IMR-90 (cell line): ENCODE data around the gene TP63. TPM values are rescaled to one million over a fixed set of nuclear protein-coding genes. Genes with fewer than 3 reads are reported as not detected.

Experiments used
- ATAC-seq: fragments of 200-7000 bp; cut with Tn5 transposase; 2 replicates; pipeline ENCODE4 v1.9.1; 2020; ENCODE audit warnings: low read depth, mild to moderate bottlenecking, moderate library complexity
- BruUV-seq: library from RNA; stranded (reverse); fragments of 400-500 nt; replicated peaks from 2 replicates; lab custom pipeline; 2021; lab: Mats Ljungman, UMichigan
- CTCF ChIA-PET: fragments of 300-600 bp; formaldehyde crosslinking; extraction: SDS; loops from one replicate; lab custom pipeline; 2021; ENCODE audit warnings: antibody characterized with exemption; lab: Yijun Ruan, JAX
- POLR2A ChIA-PET: fragments of 300-600 bp; sonication (Branson Sonifier 250); formaldehyde crosslinking; loops from one replicate; lab custom pipeline; 2022; ENCODE audit warnings: antibody characterized with exemption; ENCODE audit not compliant: unreplicated experiment; lab: Charles Lee
- DNase-seq: peaks from one replicate; pipeline ENCODE4 v3.0.0; 2013
- H2AFZ ChIP-seq: replicated peaks from 2 replicates; pipeline ENCODE3; 2013; ENCODE audit warnings: low read length, mild to moderate bottlenecking; ENCODE audit not compliant: poor library complexity
- H2AK5ac ChIP-seq: 2 replicates; pipeline ENCODE4 v1.6.1; 2013; ENCODE audit warnings: low read depth, low read length, inconsistent platforms
- H2AK9ac ChIP-seq: replicated peaks from 2 replicates; pipeline ENCODE3; 2013; ENCODE audit warnings: mild to moderate bottlenecking, low read depth, low read length, moderate library complexity; ENCODE audit not compliant: poor library complexity
- H2BK120ac ChIP-seq: 2 replicates; pipeline ENCODE4 v1.6.1; 2013; ENCODE audit warnings: low read depth, low read length, inconsistent platforms
- H2BK15ac ChIP-seq: 3 replicates; pipeline ENCODE4 v1.6.1; 2013; ENCODE audit warnings: low read depth, low read length, inconsistent platforms
- H2BK20ac ChIP-seq: 2 replicates; pipeline ENCODE4 v1.6.1; 2013; ENCODE audit warnings: low read depth, mild to moderate bottlenecking, inconsistent platforms, low read length, moderate library complexity
- H2BK5ac ChIP-seq: 2 replicates; pipeline ENCODE4 v1.6.1; 2013; ENCODE audit warnings: mild to moderate bottlenecking, low read depth, low read length, inconsistent platforms; ENCODE audit not compliant: poor library complexity, severe bottlenecking
- H3K14ac ChIP-seq: replicated peaks from 2 replicates; pipeline ENCODE4 v1.6.1; 2013; ENCODE audit warnings: low read depth, low read length, inconsistent platforms
- H3K18ac ChIP-seq: 2 replicates; pipeline ENCODE4 v1.6.1; 2013; ENCODE audit warnings: low read depth, low read length, control low read depth
- H3K23ac ChIP-seq: 2 replicates; pipeline ENCODE4 v1.6.1; 2013; ENCODE audit warnings: low read depth, low read length, inconsistent platforms
- H3K27ac ChIP-seq: 2 replicates; pipeline ENCODE4 v1.5.1; 2013; ENCODE audit warnings: mild to moderate bottlenecking, control low read depth, low read length; ENCODE audit not compliant: insufficient read depth
- H3K27me3 ChIP-seq: 2 replicates; pipeline ENCODE4 v1.6.1; 2013; ENCODE audit warnings: low read length; ENCODE audit not compliant: control insufficient read depth, insufficient read depth
- H3K36me3 ChIP-seq: 2 replicates; pipeline ENCODE4 v1.6.1; 2013; ENCODE audit warnings: low read length, mixed read lengths; ENCODE audit not compliant: control insufficient read depth, insufficient read depth
- H3K4ac ChIP-seq: 2 replicates; pipeline ENCODE4 v1.6.1; 2013; ENCODE audit warnings: low read depth, low read length, inconsistent platforms
- H3K4me1 ChIP-seq: 2 replicates; pipeline ENCODE4 v1.6.1; 2013; ENCODE audit warnings: low read length, mixed read lengths; ENCODE audit not compliant: control insufficient read depth, insufficient read depth
- H3K4me2 ChIP-seq: 2 replicates; pipeline ENCODE4 v1.6.1; 2013; ENCODE audit warnings: low read depth, mild to moderate bottlenecking, control low read depth, low read length, moderate library complexity
- H3K4me3 ChIP-seq: 2 replicates; pipeline ENCODE4 v1.5.1; 2013; ENCODE audit warnings: low read depth, mild to moderate bottlenecking, control low read depth, low read length, moderate library complexity; ENCODE audit not compliant: insufficient read depth
- H3K56ac ChIP-seq: 2 replicates; pipeline ENCODE4 v1.6.1; 2013; ENCODE audit warnings: low read length, inconsistent platforms; ENCODE audit not compliant: insufficient read depth; ENCODE audit errors: extremely low read depth
- H3K79me1 ChIP-seq, 2 experiments: 2 replicates each; pipeline ENCODE4 v1.6.1; 2013; ENCODE audit warnings: low read length in 2 of 2, inconsistent platforms in 1 of 2, low read depth in 1 of 2
- H3K9ac ChIP-seq: 2 replicates; pipeline ENCODE4 v1.6.1; 2013; ENCODE audit warnings: low read depth, low read length, control low read depth
- H3K9me1 ChIP-seq: 2 replicates; pipeline ENCODE4 v1.6.1; 2013; ENCODE audit warnings: low read length, inconsistent platforms; ENCODE audit not compliant: insufficient read depth
- H3K9me3 ChIP-seq: 2 replicates; pipeline ENCODE4 v1.6.1; 2013; ENCODE audit warnings: low read length; ENCODE audit not compliant: control insufficient read depth, insufficient read depth
- H4K20me1 ChIP-seq: 2 replicates; pipeline ENCODE4 v1.6.1; 2013; ENCODE audit warnings: low read length, inconsistent platforms; ENCODE audit not compliant: insufficient read depth
- H4K5ac ChIP-seq: 2 replicates; pipeline ENCODE4 v1.6.1; 2013; ENCODE audit warnings: mild to moderate bottlenecking, low read depth, low read length, control low read depth
- H4K8ac ChIP-seq, 2 experiments: 2 replicates each; pipeline ENCODE4 v1.6.1; 2013; ENCODE audit warnings: low read depth in 2 of 2, low read length in 2 of 2, control low read depth in 1 of 2, inconsistent platforms in 1 of 2
- H4K91ac ChIP-seq: 2 replicates; pipeline ENCODE4 v1.6.1; 2013; ENCODE audit warnings: low read depth, low read length, inconsistent platforms; ENCODE audit not compliant: insufficient read depth
- BHLHE40 ChIP-seq: fragments of 150-350 bp; IDR thresholded peaks from 2 replicates; pipeline ENCODE4 v1.6.1; 2016; ENCODE audit warnings: mild to moderate bottlenecking, low read depth, low read length
- CEBPB ChIP-seq: IDR thresholded peaks from 2 replicates; pipeline ENCODE4 v1.6.1; 2012; ENCODE audit warnings: low read depth, low read length, improper control_type of control experiment
- CHD1 ChIP-seq: IDR thresholded peaks from 2 replicates; pipeline ENCODE4 v1.6.1; 2012; ENCODE audit warnings: low read depth, low read length, improper control_type of control experiment
- CTCF ChIP-seq: conservative IDR thresholded peaks from 2 replicates; pipeline ENCODE4 v1.5.1; 2012; ENCODE audit warnings: mild to moderate bottlenecking, low read depth, low read length, improper control_type of control experiment
- ELK1 ChIP-seq: fragments of 150-350 bp; IDR thresholded peaks from 2 replicates; pipeline ENCODE4 v1.6.1; 2016; ENCODE audit warnings: low read depth, mild to moderate bottlenecking, low read length, moderate library complexity, borderline replicate concordance
- FOS ChIP-seq: fragments of 150-350 bp; IDR thresholded peaks from 2 replicates; pipeline ENCODE4 v1.6.1; 2016; ENCODE audit warnings: low read depth, low read length
- MAFK ChIP-seq: IDR thresholded peaks from 2 replicates; pipeline ENCODE4 v1.6.1; 2012; ENCODE audit warnings: low read depth, low read length, improper control_type of control experiment
- MAZ ChIP-seq: IDR thresholded peaks from 2 replicates; pipeline ENCODE4 v1.6.1; 2012; ENCODE audit warnings: low read depth, mild to moderate bottlenecking, low read length, improper control_type of control experiment, moderate library complexity, borderline replicate concordance
- MXI1 ChIP-seq: IDR thresholded peaks from 2 replicates; pipeline ENCODE4 v1.6.1; 2012; ENCODE audit warnings: low read depth, mild to moderate bottlenecking, low read length, moderate library complexity, borderline replicate concordance
- NFE2L2 ChIP-seq: fragments of 150-350 bp; IDR thresholded peaks from 2 replicates; pipeline ENCODE4 v1.6.1; 2016; ENCODE audit warnings: low read depth, mild to moderate bottlenecking, low read length
- POLR2A ChIP-seq: IDR thresholded peaks from 2 replicates; pipeline ENCODE4 v1.6.1; 2012; ENCODE audit warnings: mild to moderate bottlenecking, low read depth, low read length
- RAD21 ChIP-seq: IDR thresholded peaks from 2 replicates; pipeline ENCODE4 v1.6.1; 2012; ENCODE audit warnings: low read length, improper control_type of control experiment
- RCOR1 ChIP-seq: IDR thresholded peaks from 2 replicates; pipeline ENCODE4 v1.6.1; 2012; ENCODE audit warnings: mild to moderate bottlenecking, low read length, improper control_type of control experiment; ENCODE audit not compliant: insufficient replicate concordance
- RFX5 ChIP-seq: IDR thresholded peaks from 2 replicates; pipeline ENCODE4 v1.8.0; 2012; ENCODE audit warnings: low read depth, mild to moderate bottlenecking, low read length, moderate library complexity
- SMC3 ChIP-seq: fragments of 150-350 bp; IDR thresholded peaks from 2 replicates; pipeline ENCODE4 v1.6.1; 2016; ENCODE audit warnings: low read depth, mild to moderate bottlenecking, antibody characterized with exemption, low read length, moderate library complexity
- USF2 ChIP-seq: fragments of 150-350 bp; IDR thresholded peaks from 2 replicates; pipeline ENCODE4 v1.6.1; 2017; ENCODE audit warnings: mild to moderate bottlenecking, antibody characterized with exemption, low read length, low read depth
- WGBS, 2 experiments: methylation state at CpG; one replicate each; pipeline versions ENCODE4 v1.1.5 to v1.1.7; 2013; ENCODE audit warnings: missing lambda C conversion rate in 2 of 2; ENCODE audit not compliant: insufficient read length in 1 of 2; ENCODE audit errors: extremely low coverage in 2 of 2; 5-methylcytosine and 5-hydroxymethylcytosine counted together
- dilution Hi-C: fragments of 300-500 bp; cut with HindIII; formaldehyde crosslinking; loops from one replicate; pipeline ENCODE4 v1.14.3; 2018; ENCODE audit warnings: low sequenced_read_pairs; ENCODE audit not compliant: unreplicated experiment
- in situ Hi-C: fragments of 300-500 bp; cut with MboI; formaldehyde crosslinking; loops from 3 replicates; pipeline ENCODE4 v1.14.3; 2019; ENCODE audit warnings: low sequenced_read_pairs, inconsistent platforms, mixed read lengths
- intact Hi-C: fragments of 100-400 bp; cut with micrococcal nuclease; formaldehyde crosslinking; loops from 2 replicates; pipeline ENCODE4 v1.10.0; 2022
- polyA plus RNA-seq, 3 experiments: library from polyadenylated mRNA; depleted of rRNA; stranded (reverse); fragments of >200 nt; gene quantifications; 2 replicates each; pipeline ENCODE4 v1.2.3, GENCODE V29; 2012; ENCODE audit warnings: low replicate concordance in 1 of 3
- total RNA-seq: library from RNA; depleted of rRNA; stranded (reverse); fragments of >200 nt; gene quantifications from 2 replicates; pipeline ENCODE4 v1.2.3, GENCODE V29; 2012

Gene TP63
- total and polyA plus RNA-seq, 2 of the 4 experiments (the other 2 are of a cell fraction) = not detected

- Histone ChIP-seq H3K14ac (no peak overlapping the region), H3K27me3 (peaks cover 1% of the 10 kb centered on the region; the same call in 1 of the 2 replicates), H3K9me3 (no peaks in the 10 kb centered on the region), H3K36me3 (no peaks in the 10 kb centered on the region), H2BK5ac (no peak overlapping the region), H3K27ac (no peak overlapping the region), H3K23ac (no peak overlapping the region), H3K4me1 (no peaks in the 10 kb centered on the region), H3K9ac (no peak overlapping the region), H3K4ac (no peak overlapping the region), H2AK5ac (no peak overlapping the region), H3K9me1 (no peaks in the 10 kb centered on the region), H3K18ac (no peak overlapping the region), H3K79me1 (no peaks in the 10 kb centered on the region), H2BK15ac (no peak overlapping the region), H4K91ac (no peak overlapping the region), H3K56ac (no peak overlapping the region), H2BK20ac (no peak overlapping the region), H4K20me1 (no peaks in the 10 kb centered on the region), H4K8ac (no peak overlapping the region), H2AFZ (no peak overlapping the region), H2BK120ac (no peak overlapping the region), H2AK9ac (no peak overlapping the region), H3K4me2 (no peak overlapping the region), H3K4me3 (no peak overlapping the region), H4K5ac (no peak overlapping the region)
- dilution Hi-C loops = no loop called here
- POLR2A ChIA-PET = no interaction called here
- intact Hi-C loops = no loop called here
- CTCF ChIA-PET = no interaction called here
- no peak for DNase-seq
- no TSS peak for BruUV-seq
- in situ Hi-C loops = no loop called here
- ATAC-seq = no peak
- TF ChIP-seq MAFK (no peak), MXI1 (no peak), RCOR1 (no peak), NFE2L2 (no peak), POLR2A (no peak), CEBPB (no peak), FOS (no peak), USF2 (no peak), ELK1 (no peak), MAZ (no peak), CTCF (no peak), RAD21 (no peak), CHD1 (no peak), SMC3 (no peak), BHLHE40 (no peak), RFX5 (no peak)
- WGBS, 2 experiments = no CpG with 5 or more reads among the region's 5 CpGs
Observed at GRCh38 chr3:189797103-189797750, 166.0 kb downstream of the TP63 start.
